Measurements from ENCODE around the gene NTNG1.

DNA sequence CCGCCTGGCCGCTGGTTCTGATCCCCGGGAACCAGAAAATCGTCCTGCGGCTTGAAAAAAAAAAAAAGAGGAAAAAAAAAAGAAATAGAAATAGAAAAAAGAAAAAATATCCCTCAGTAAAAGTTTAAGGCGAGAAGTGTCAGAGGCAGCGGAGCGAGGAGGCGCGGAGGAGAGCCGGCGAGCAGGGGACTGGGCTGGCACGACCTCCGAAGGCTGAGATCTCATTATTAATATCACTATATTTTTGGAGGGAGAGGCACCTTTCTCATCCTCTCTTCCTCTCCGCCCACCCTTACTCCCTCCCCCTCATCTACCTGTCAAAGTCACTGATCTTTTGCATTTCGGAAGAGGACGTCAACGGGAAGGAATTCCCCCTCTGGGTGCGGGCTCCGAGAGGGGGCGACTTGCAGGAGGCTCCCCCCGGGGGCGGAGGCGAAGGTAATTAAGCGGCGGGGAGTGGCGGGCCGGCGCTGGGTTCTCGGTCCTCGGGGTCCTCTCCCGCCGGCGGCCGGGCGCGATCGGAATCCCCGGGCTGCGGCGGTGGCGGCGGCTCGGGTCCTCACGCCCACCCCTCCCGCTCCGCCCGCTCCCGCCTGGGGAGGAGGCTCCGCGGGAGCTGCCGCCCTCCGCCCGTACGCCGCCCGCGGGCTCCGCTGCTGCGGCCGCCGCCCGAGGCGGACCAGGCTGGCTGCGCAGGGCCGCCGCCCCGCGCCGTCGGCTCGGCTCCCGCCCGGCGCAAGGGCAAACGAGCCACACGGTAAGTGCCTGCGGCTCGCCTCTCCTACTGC, at the start of gene NTNG1:
- TF ChIP-seq CTBP1 (IDR thresholded peaks at IDR 0.05; ENCODE audit: borderline replicate concordance) (no peak), BHLHE40 (IDR thresholded peaks at IDR 0.05; ENCODE audit: borderline replicate concordance) (no peak), FOXM1 (IDR thresholded peaks at IDR 0.05; ENCODE audit: borderline replicate concordance) (no peak), NFRKB (IDR thresholded peaks at IDR 0.05) (no peak), SP1 (IDR thresholded peaks at IDR 0.05) (no peak), ELF4 (IDR thresholded peaks at IDR 0.05) (no peak), ZNF384 (IDR thresholded peaks at IDR 0.05) (no peak)
- TF ChIP-seq, protein P1, sequence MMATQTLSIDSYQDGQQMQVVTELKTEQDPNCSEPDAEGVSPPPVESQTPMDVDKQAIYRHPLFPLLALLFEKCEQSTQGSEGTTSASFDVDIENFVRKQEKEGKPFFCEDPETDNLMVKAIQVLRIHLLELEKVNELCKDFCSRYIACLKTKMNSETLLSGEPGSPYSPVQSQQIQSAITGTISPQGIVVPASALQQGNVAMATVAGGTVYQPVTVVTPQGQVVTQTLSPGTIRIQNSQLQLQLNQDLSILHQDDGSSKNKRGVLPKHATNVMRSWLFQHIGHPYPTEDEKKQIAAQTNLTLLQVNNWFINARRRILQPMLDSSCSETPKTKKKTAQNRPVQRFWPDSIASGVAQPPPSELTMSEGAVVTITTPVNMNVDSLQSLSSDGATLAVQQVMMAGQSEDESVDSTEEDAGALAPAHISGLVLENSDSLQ (IDR thresholded peaks at IDR 0.05) = no peak

All from HEK293T (cell line).